IMR-90 (cell line): ENCODE data around the gene DNAH3. TPM values are rescaled to one million over a fixed set of nuclear protein-coding genes. Genes with fewer than 3 reads are reported as not detected.

Experiments
- ATAC-seq: fragments of 200-7000 bp; cut with Tn5 transposase; 2 replicates; pipeline ENCODE4 v1.9.1; 2020; ENCODE audit warnings: low read depth, mild to moderate bottlenecking, moderate library complexity
- BruUV-seq: library from RNA; stranded (reverse); fragments of 400-500 nt; replicated peaks from 2 replicates; lab custom pipeline; 2021; lab: Mats Ljungman, UMichigan
- CTCF ChIA-PET: fragments of 300-600 bp; formaldehyde crosslinking; extraction: SDS; loops from one replicate; lab custom pipeline; 2021; ENCODE audit warnings: antibody characterized with exemption; lab: Yijun Ruan, JAX
- POLR2A ChIA-PET: fragments of 300-600 bp; sonication (Branson Sonifier 250); formaldehyde crosslinking; loops from one replicate; lab custom pipeline; 2022; ENCODE audit warnings: antibody characterized with exemption; ENCODE audit not compliant: unreplicated experiment; lab: Charles Lee
- DNase-seq: peaks from one replicate; pipeline ENCODE4 v3.0.0; 2013
- H2AFZ ChIP-seq: replicated peaks from 2 replicates; pipeline ENCODE3; 2013; ENCODE audit warnings: low read length, mild to moderate bottlenecking; ENCODE audit not compliant: poor library complexity
- H2AK5ac ChIP-seq: 2 replicates; pipeline ENCODE4 v1.6.1; 2013; ENCODE audit warnings: low read depth, low read length, inconsistent platforms
- H2AK9ac ChIP-seq: replicated peaks from 2 replicates; pipeline ENCODE3; 2013; ENCODE audit warnings: mild to moderate bottlenecking, low read depth, low read length, moderate library complexity; ENCODE audit not compliant: poor library complexity
- H2BK120ac ChIP-seq: 2 replicates; pipeline ENCODE4 v1.6.1; 2013; ENCODE audit warnings: low read depth, low read length, inconsistent platforms
- H2BK15ac ChIP-seq: 3 replicates; pipeline ENCODE4 v1.6.1; 2013; ENCODE audit warnings: low read depth, low read length, inconsistent platforms
- H2BK20ac ChIP-seq: 2 replicates; pipeline ENCODE4 v1.6.1; 2013; ENCODE audit warnings: low read depth, mild to moderate bottlenecking, inconsistent platforms, low read length, moderate library complexity
- H2BK5ac ChIP-seq: 2 replicates; pipeline ENCODE4 v1.6.1; 2013; ENCODE audit warnings: mild to moderate bottlenecking, low read depth, low read length, inconsistent platforms; ENCODE audit not compliant: poor library complexity, severe bottlenecking
- H3K14ac ChIP-seq: replicated peaks from 2 replicates; pipeline ENCODE4 v1.6.1; 2013; ENCODE audit warnings: low read depth, low read length, inconsistent platforms
- H3K18ac ChIP-seq: 2 replicates; pipeline ENCODE4 v1.6.1; 2013; ENCODE audit warnings: low read depth, low read length, control low read depth
- H3K23ac ChIP-seq: 2 replicates; pipeline ENCODE4 v1.6.1; 2013; ENCODE audit warnings: low read depth, low read length, inconsistent platforms
- H3K27ac ChIP-seq: 2 replicates; pipeline ENCODE4 v1.5.1; 2013; ENCODE audit warnings: mild to moderate bottlenecking, control low read depth, low read length; ENCODE audit not compliant: insufficient read depth
- H3K27me3 ChIP-seq: 2 replicates; pipeline ENCODE4 v1.6.1; 2013; ENCODE audit warnings: low read length; ENCODE audit not compliant: control insufficient read depth, insufficient read depth
- H3K36me3 ChIP-seq: 2 replicates; pipeline ENCODE4 v1.6.1; 2013; ENCODE audit warnings: low read length, mixed read lengths; ENCODE audit not compliant: control insufficient read depth, insufficient read depth
- H3K4ac ChIP-seq: 2 replicates; pipeline ENCODE4 v1.6.1; 2013; ENCODE audit warnings: low read depth, low read length, inconsistent platforms
- H3K4me1 ChIP-seq: 2 replicates; pipeline ENCODE4 v1.6.1; 2013; ENCODE audit warnings: low read length, mixed read lengths; ENCODE audit not compliant: control insufficient read depth, insufficient read depth
- H3K4me2 ChIP-seq: 2 replicates; pipeline ENCODE4 v1.6.1; 2013; ENCODE audit warnings: low read depth, mild to moderate bottlenecking, control low read depth, low read length, moderate library complexity
- H3K4me3 ChIP-seq: 2 replicates; pipeline ENCODE4 v1.5.1; 2013; ENCODE audit warnings: low read depth, mild to moderate bottlenecking, control low read depth, low read length, moderate library complexity; ENCODE audit not compliant: insufficient read depth
- H3K56ac ChIP-seq: 2 replicates; pipeline ENCODE4 v1.6.1; 2013; ENCODE audit warnings: low read length, inconsistent platforms; ENCODE audit not compliant: insufficient read depth; ENCODE audit errors: extremely low read depth
- H3K79me1 ChIP-seq, 2 experiments: 2 replicates each; pipeline ENCODE4 v1.6.1; 2013; ENCODE audit warnings: low read length in 2 of 2, inconsistent platforms in 1 of 2, low read depth in 1 of 2
- H3K9ac ChIP-seq: 2 replicates; pipeline ENCODE4 v1.6.1; 2013; ENCODE audit warnings: low read depth, low read length, control low read depth
- H3K9me1 ChIP-seq: 2 replicates; pipeline ENCODE4 v1.6.1; 2013; ENCODE audit warnings: low read length, inconsistent platforms; ENCODE audit not compliant: insufficient read depth
- H3K9me3 ChIP-seq: 2 replicates; pipeline ENCODE4 v1.6.1; 2013; ENCODE audit warnings: low read length; ENCODE audit not compliant: control insufficient read depth, insufficient read depth
- H4K20me1 ChIP-seq: 2 replicates; pipeline ENCODE4 v1.6.1; 2013; ENCODE audit warnings: low read length, inconsistent platforms; ENCODE audit not compliant: insufficient read depth
- H4K5ac ChIP-seq: 2 replicates; pipeline ENCODE4 v1.6.1; 2013; ENCODE audit warnings: mild to moderate bottlenecking, low read depth, low read length, control low read depth
- H4K8ac ChIP-seq, 2 experiments: 2 replicates each; pipeline ENCODE4 v1.6.1; 2013; ENCODE audit warnings: low read depth in 2 of 2, low read length in 2 of 2, control low read depth in 1 of 2, inconsistent platforms in 1 of 2
- H4K91ac ChIP-seq: 2 replicates; pipeline ENCODE4 v1.6.1; 2013; ENCODE audit warnings: low read depth, low read length, inconsistent platforms; ENCODE audit not compliant: insufficient read depth
- SMC3 ChIP-seq: fragments of 150-350 bp; IDR thresholded peaks from 2 replicates; pipeline ENCODE4 v1.6.1; 2016; ENCODE audit warnings: low read depth, mild to moderate bottlenecking, antibody characterized with exemption, low read length, moderate library complexity
- WGBS, 2 experiments: methylation state at CpG; one replicate each; pipeline versions ENCODE4 v1.1.5 to v1.1.7; 2013; ENCODE audit warnings: missing lambda C conversion rate in 2 of 2; ENCODE audit not compliant: insufficient read length in 1 of 2; ENCODE audit errors: extremely low coverage in 2 of 2; 5-methylcytosine and 5-hydroxymethylcytosine counted together
- dilution Hi-C: fragments of 300-500 bp; cut with HindIII; formaldehyde crosslinking; loops from one replicate; pipeline ENCODE4 v1.14.3; 2018; ENCODE audit warnings: low sequenced_read_pairs; ENCODE audit not compliant: unreplicated experiment
- in situ Hi-C: fragments of 300-500 bp; cut with MboI; formaldehyde crosslinking; loops from 3 replicates; pipeline ENCODE4 v1.14.3; 2019; ENCODE audit warnings: low sequenced_read_pairs, inconsistent platforms, mixed read lengths
- intact Hi-C: fragments of 100-400 bp; cut with micrococcal nuclease; formaldehyde crosslinking; loops from 2 replicates; pipeline ENCODE4 v1.10.0; 2022
- polyA plus RNA-seq, 3 experiments: library from polyadenylated mRNA; depleted of rRNA; stranded (reverse); fragments of >200 nt; gene quantifications; 2 replicates each; pipeline ENCODE4 v1.2.3, GENCODE V29; 2012; ENCODE audit warnings: low replicate concordance in 1 of 3
- total RNA-seq: library from RNA; depleted of rRNA; stranded (reverse); fragments of >200 nt; gene quantifications from 2 replicates; pipeline ENCODE4 v1.2.3, GENCODE V29; 2012

Gene DNAH3
- total and polyA plus RNA-seq, 2 of the 4 experiments (the other 2 are of a cell fraction), result not detected

DNA sequence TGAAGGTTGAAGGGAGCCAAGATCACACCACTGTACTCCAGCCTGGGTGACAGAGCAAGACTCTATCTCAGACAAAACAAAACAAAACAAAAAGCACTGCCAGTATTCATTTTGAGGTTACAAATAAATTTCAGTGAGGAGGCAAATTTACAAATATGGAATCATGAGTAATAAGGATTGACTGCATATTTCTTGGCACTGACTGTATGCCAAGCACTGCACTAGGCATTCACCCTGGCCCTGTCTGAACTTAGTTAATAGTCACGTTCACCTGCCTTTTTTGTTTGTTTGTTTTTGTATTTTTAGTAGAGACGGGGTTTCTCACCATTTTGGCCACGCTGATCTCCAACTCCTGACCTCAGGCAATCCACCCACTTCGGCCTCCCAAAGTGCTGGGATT, 12.9 kb upstream of the DNAH3 start:
- dilution Hi-C loops, result no loop called here

More for the DNA sequence above, 12.9 kb upstream of the DNAH3 start:
- Histone ChIP-seq H3K36me3 (peaks cover 29% of the 10 kb centered on the region), H2AK5ac (no peak overlapping the region), H2BK20ac (no peak overlapping the region), H4K91ac (no peak overlapping the region), H3K23ac (no peak overlapping the region), H2BK120ac (no peak overlapping the region), H3K18ac (no peak overlapping the region), H2AFZ (no peak overlapping the region), H4K8ac (no peak overlapping the region), H3K56ac (no peak overlapping the region), H3K4ac (no peak overlapping the region), H3K4me3 (no peak overlapping the region), H4K5ac (no peak overlapping the region), H3K27me3 (no peaks in the 10 kb centered on the region), H3K14ac (no peak overlapping the region), H3K9me3 (no peaks in the 10 kb centered on the region), H2BK5ac (no peak overlapping the region), H3K9ac (no peak overlapping the region), H3K27ac (no peak overlapping the region), H4K20me1 (peaks cover 13% of the 10 kb centered on the region), H3K4me2 (no peak overlapping the region), H3K79me1 (peaks cover 3 to 46% of the 10 kb centered on the region in 2 experiments; a peak in 3 of 4 replicates), H3K9me1 (peaks cover 18% of the 10 kb centered on the region), H2BK15ac (no peak overlapping the region), H3K4me1 (peaks cover 18% of the 10 kb centered on the region), H2AK9ac (no peak overlapping the region)
- DNase-seq (no peak), ATAC-seq (no peak)
- no CpG with 5 or more reads among the region's 4 CpGs for WGBS, 2 experiments
- ChIA-PET POLR2A (no interaction called here), CTCF (no interaction called here)
- in situ Hi-C loops, result loop anchor here (25.0 kb wide), 1 partner anchor 1174 kb away; no protein-coding TSS in a partner anchor
- BruUV-seq, result no TSS peak
- intact Hi-C loops, result no loop called here
- no peak for TF ChIP-seq SMC3
